22Rv1 (cell line): ENCODE measurements around the gene HTR2A.

Experiments
- H3K27ac ChIP-seq: fragments of 450-650 bp; 2 replicates; pipeline ENCODE4 v1.5.1; 2017
- CTCF ChIP-seq: fragments of 450-650 bp; IDR thresholded peaks from 2 replicates; pipeline ENCODE4 v1.5.1; 2017; ENCODE audit warnings: mild to moderate bottlenecking
- ZFX ChIP-seq: fragments of 450-650 bp; IDR thresholded peaks from 2 replicates; pipeline ENCODE4 v1.6.1; 2017; ENCODE audit warnings: antibody characterized with exemption, borderline replicate concordance

Gene HTR2A

GRCh38 chr13:46858776-46859175 lies 38.1 kb downstream of the HTR2A start:
- H3K27ac ChIP-seq = no peak overlapping the region
- TF ChIP-seq ZFX (no peak), CTCF (no peak)

- H3K27ac ChIP-seq = no peak overlapping the region
- no peak for TF ChIP-seq ZFX
- no peak for TF ChIP-seq CTCF
Observed at GRCh38 chr13:46858163-46858562, 38.7 kb downstream of the HTR2A start.

- TF ChIP-seq ZFX (no peak), CTCF (no peak)
- no peak overlapping the region for H3K27ac ChIP-seq
Observed at GRCh38 chr13:46855664-46856063, 41.2 kb downstream of the HTR2A start.

GRCh38 chr13:46855166-46855565 lies 41.7 kb downstream of the HTR2A start:
- no peak overlapping the region for H3K27ac ChIP-seq
- TF ChIP-seq CTCF = no peak
- no peak for TF ChIP-seq ZFX

- no peak overlapping the region for H3K27ac ChIP-seq
- TF ChIP-seq CTCF (no peak), ZFX (no peak)
Observed at GRCh38 chr13:46852168-46852567, 44.7 kb downstream of the HTR2A start.

GRCh38 chr13:46850214-46850613 lies 46.6 kb downstream of the HTR2A start:
- H3K27ac ChIP-seq = no peak overlapping the region
- no peak for TF ChIP-seq ZFX
- no peak for TF ChIP-seq CTCF

GRCh38 chr13:46846726-46847125 lies 50.1 kb downstream of the HTR2A start:
- no peak overlapping the region for H3K27ac ChIP-seq
- no peak for TF ChIP-seq ZFX
- no peak for TF ChIP-seq CTCF
